ENCODE results near the gene VPS25.
A peak's percentile ranks its signal among the peaks of the same experiment; 100 is the strongest.
"Not testable (repeated sequence)": the region's sequence is repeated elsewhere in the genome, so short reads cannot be mapped to it uniquely, and the experiment has no call there.

The VPS25 gene

DNA sequence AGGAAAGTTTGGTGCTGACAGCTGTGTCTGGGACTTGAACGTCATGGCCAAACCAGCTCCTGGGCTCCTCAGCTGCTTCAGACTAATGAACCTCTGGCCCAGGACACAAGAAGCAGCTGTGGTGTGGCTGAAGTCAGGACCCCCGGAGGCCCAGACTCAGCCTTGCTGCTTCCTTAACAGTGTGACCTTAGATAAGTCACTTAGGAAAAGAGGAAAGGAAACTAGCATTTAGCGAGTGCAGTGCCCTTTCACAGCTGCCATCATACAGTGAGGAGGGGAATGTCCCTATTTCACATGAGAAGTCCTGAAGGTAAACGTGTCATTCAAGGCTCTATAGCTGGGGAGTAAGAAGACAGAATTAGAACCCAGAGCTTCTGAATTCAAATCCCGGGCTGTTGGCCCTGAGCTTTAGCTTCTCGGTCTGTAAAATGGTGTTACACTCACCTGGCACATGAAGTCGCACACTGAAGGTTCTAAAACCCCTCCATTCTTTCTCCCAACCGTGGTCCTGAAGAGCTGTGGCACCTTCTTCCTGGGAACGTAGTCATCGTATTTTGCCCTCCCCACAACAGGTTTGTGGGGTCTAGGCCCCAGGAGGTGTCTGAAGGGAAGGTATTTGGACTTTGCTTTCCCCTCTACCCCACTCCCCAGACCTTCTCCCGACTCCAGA, 13.1 kb upstream of the VPS25 start:
- peak overlapping the region; percentile 73 for H3K4me3 Mint-ChIP-seq
- no peak overlapping the region for H3K27ac Mint-ChIP-seq
- no peaks in the 10 kb centered on the region for H3K9me3 Mint-ChIP-seq
- peaks cover 40% of the 10 kb centered on the region for H3K27me3 Mint-ChIP-seq
- H3K4me1 Mint-ChIP-seq: peaks cover 3% of the 10 kb centered on the region
- H3K36me3 Mint-ChIP-seq: no peaks in the 10 kb centered on the region

DNA sequence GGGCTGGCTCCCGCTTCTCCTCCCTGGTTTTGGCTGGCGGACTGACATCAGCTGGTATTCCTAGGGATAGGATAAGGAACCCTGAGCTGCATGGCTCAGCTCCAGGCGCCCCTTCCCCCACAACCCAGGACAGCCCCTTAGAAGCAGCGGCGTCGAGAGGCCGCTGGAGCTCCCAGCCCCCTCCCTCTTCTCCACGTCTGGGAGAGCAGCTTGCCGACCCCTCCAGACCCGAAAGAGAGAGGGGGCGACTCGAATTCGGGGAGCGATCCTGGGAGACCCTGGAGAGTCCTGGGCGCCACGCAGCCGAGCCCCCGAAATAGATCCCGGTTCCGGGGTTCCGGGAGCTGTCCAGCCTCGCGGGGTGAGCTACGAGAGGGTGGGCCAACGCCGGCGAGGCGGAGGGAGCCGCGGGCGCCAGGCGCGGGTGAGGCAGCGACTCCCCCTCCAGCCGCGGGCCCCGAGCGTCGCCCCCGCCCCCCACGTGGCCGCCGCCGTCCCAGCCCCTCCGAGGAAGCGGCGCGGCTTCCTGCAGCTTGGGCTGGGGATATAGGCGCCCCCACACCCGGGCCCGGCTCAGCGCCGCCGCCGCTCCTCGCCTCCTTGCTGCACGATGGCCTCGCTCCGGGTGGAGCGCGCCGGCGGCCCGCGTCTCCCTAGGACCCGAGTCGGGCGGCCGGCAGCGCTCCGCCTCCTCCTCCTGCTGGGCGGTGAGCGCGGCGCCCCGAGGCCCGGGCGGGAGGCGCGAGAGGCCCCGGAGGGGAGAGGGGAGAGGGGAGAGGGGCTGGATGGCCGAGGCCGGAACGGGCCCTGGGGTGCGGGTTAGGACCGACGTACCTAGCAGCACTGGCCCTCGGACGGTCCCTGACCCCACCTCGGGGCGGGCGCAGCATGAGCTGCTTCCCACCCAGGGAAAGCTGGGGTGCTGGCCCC, 12.3 kb upstream of the VPS25 start, which contains the start of gene RAMP2:
RAMP2 (plus strand) TSS at position 576 of the 930 bp plus-strand sequence; CDS start at position 611, 35 bp downstream.
- H3K9me3 Mint-ChIP-seq: no peaks in the 10 kb centered on the region
- H3K4me3 Mint-ChIP-seq: peak within 1 kb of the TSS; percentile 73
- no peak within 1 kb of the TSS for H3K27ac Mint-ChIP-seq
- peaks cover 42% of the 10 kb centered on the region for H3K27me3 Mint-ChIP-seq
- H3K36me3 Mint-ChIP-seq: no peaks in the 10 kb centered on the region
- peaks cover 3% of the 10 kb centered on the region for H3K4me1 Mint-ChIP-seq

DNA sequence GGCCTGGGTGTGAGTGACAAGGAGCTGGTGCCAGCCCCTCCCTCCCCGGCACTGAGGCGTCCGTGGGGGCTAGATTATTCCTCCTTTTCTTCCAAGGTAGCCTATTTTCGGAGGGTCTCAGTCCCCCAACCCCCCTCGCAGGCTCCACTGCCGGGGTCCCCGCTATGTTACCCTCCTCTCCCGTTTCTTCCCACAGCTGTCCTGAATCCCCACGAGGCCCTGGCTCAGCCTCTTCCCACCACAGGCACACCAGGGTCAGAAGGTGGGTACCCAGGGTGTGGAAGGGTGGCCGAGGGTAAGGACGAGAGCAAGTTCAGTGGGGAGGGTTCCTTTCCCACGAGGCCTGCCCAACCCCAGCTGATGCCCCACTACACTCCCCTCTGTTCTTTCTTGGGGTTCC, 11.6 kb upstream of the VPS25 start:
- Mint-ChIP-seq H3K4me3 (peak overlapping the region; percentile 24), H3K27ac (no peak overlapping the region), H3K36me3 (no peaks in the 10 kb centered on the region), H3K4me1 (peaks cover 3% of the 10 kb centered on the region), H3K27me3 (peaks cover 37% of the 10 kb centered on the region), H3K9me3 (no peaks in the 10 kb centered on the region)

DNA sequence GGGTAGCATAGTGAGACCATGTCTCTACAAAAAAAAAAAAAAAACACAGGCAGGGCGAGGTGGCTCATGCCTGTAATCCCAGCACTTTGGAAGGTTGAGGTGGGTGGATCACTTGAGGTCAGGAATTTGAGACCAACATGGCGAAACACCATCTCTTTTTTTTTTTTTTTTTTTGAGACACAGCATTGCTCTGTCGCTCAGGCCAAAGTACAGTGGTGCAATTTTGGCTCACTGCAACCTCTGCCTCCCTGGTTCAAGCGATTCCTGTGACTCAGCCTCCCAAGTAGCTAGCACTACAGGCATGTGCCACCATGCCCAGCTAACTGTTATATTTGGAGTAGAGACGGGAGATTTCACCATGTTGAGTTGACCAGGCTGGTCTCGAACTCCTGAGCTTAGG, 7.1 kb upstream of the VPS25 start:
- Mint-ChIP-seq H3K27me3 (peaks cover 30% of the 10 kb centered on the region), H3K9me3 (no peaks in the 10 kb centered on the region), H3K27ac (no peak overlapping the region), H3K36me3 (no peaks in the 10 kb centered on the region), H3K4me1 (no peaks in the 10 kb centered on the region), H3K4me3 (no peak overlapping the region)

DNA sequence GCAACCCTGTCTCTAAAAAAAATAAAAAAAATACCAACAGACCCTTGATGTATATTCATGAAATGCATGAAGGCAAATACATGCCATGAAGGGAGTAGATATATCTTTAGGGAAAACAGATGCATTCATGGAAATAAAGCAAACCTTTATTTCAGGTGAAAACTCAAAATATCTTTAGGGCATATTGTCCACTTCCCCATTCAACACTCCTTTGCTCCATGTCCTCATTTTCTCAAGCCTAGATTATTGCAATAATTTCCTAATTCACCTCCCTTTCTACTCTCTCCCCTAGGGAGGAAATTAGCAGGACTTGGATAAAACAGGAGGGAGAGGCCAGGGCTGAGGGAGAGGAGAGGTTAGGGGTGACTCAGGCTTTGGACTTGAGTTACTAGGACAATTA, 5.7 kb upstream of the VPS25 start:
- Mint-ChIP-seq H3K9me3 (no peaks in the 10 kb centered on the region), H3K4me3 (no peak overlapping the region), H3K27me3 (peaks cover 21% of the 10 kb centered on the region), H3K4me1 (peaks cover 6% of the 10 kb centered on the region), H3K27ac (no peak overlapping the region), H3K36me3 (no peaks in the 10 kb centered on the region)

DNA sequence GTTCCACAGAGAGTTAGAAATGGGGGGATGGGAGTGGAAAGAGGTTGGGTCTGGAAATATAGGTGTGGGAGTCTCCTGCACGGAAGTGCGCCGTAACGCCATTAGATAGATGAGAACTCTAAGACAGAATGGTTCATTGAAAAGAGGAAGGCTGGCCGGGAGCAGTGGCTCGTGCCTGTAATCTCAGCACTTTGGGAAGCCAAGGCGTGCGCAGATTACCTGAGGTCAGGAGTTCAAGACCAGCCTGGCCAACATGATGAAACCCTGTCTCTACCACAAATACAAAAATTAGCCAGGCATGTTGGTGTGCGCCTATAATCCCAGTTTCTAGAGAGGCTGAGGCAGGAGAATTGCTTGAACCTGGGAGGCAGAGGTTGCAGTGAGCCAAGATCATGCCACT, 5.2 kb upstream of the VPS25 start:
- not testable (repeated sequence) for H3K9me3 Mint-ChIP-seq, H3K36me3 Mint-ChIP-seq, H3K4me1 Mint-ChIP-seq, H3K4me3 Mint-ChIP-seq, H3K27ac Mint-ChIP-seq
- peaks cover 17% of the 10 kb centered on the region for H3K27me3 Mint-ChIP-seq

DNA sequence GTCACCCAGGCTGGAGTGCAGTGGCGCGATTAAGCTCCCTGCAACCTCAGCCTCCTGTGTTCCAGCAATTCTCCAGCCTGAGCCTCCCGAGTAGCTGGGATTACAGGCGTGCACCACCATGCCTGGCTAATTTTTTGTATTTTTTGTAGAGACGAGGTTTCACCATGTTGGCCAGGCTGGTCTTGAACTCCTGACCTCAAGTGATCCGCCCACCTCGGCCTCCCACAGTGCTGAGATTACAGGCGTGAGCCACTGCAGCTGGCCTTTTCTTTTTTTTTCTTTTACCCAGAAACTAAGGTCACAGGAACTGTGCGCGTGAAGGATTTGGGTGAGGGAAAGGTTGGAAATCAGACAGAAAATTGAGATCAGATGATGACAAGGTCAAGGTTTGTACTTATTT, 3.3 kb upstream of the VPS25 start:
- H3K27me3 Mint-ChIP-seq, H3K4me3 Mint-ChIP-seq, H3K36me3 Mint-ChIP-seq, H3K27ac Mint-ChIP-seq, H3K9me3 Mint-ChIP-seq: not testable (repeated sequence)
- peaks cover 24% of the 10 kb centered on the region for H3K4me1 Mint-ChIP-seq

DNA sequence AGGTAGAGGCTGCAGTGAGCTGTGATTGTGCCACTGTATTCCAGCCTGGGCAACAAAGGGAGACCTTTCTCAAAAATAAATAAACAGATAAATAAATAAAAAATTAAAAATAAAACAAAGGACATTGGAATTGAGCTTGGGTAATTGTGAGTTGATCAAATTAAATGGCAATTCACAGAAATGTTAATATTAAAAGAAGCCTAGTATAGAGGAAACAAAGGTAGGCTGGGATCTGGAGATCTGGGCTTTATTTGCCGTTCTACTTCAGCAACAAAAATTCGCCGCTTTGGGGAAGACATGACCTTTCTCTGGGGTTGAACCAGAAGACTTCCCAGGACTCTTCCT, 332 bp upstream of the VPS25 start:
- Mint-ChIP-seq H3K4me1 (peaks cover 30% of the 10 kb centered on the region), H3K27me3 (no peaks in the 10 kb centered on the region), H3K36me3 (peaks cover 6% of the 10 kb centered on the region), H3K4me3 (peak overlapping the region; percentile 99), H3K27ac (peak overlapping the region; percentile 96), H3K9me3 (no peaks in the 10 kb centered on the region)

DNA sequence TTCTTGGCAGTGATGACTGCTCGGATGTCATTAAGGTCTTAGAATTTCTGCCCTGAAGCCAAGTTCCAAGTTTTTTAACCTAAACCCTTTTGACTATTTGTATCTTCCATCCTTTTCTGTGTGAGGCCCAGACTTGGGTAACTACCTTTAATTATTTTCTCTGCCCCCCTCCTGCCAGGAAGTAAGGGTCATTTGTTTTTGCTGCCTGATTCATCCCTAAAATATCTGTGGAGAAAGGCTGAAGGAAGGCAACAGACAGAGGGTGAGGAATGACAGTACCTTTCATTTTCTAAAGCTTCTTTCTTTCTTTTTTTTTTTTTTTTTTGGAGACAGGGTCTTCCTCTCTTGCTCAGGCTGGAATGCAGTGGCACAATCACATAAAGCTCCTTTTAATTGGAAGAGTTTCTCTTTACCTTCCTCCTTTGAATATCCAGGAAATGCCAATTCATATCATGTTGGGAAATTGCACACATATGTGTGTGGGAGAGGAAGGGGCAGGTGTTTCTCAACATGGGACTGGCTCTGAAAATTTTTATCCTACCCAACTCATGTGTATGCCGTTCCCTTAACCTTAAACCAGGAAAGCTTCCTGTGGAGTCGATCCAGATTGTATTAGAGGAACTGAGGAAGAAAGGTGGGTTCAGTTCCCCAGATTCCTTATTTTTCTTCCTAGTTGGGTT, 957 bp downstream of the VPS25 start:
- peaks cover 30% of the 10 kb centered on the region for H3K4me1 Mint-ChIP-seq
- peaks cover 7% of the 10 kb centered on the region for H3K36me3 Mint-ChIP-seq
- H3K4me3 Mint-ChIP-seq: peak overlapping the region; percentile 99
- H3K9me3 Mint-ChIP-seq: no peaks in the 10 kb centered on the region
- H3K27ac Mint-ChIP-seq: peak overlapping the region; percentile 96
- H3K27me3 Mint-ChIP-seq: no peaks in the 10 kb centered on the region

DNA sequence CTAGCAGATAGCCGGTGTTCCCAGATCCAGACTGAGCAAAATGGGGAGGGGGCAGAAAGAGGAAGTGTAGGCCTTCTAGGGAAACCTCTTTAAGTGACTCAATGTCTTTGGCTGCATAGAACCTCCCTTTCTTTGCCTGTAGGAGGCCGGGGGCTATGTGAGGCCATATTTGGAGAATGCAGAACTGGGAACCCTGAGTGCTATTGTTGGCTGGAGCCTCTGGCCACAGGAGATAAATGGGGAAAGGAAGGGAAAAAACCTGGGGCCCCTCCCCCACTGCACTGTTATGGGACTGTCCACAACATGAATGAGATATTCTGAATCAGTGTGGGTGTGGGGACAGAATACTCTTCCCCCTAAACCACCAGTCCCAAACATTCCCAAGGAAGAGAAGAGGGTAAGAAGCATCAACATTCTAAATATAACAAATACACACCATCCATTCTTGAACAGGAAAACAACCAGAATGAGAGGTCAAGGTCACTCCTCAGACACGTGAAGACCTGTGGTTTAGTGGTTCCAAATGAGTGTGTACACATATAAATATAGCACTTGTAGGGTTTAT, 2.4 kb downstream of the VPS25 start:
- H3K4me3 Mint-ChIP-seq: peak overlapping the region; percentile 99
- H3K36me3 Mint-ChIP-seq: peaks cover 12% of the 10 kb centered on the region

DNA sequence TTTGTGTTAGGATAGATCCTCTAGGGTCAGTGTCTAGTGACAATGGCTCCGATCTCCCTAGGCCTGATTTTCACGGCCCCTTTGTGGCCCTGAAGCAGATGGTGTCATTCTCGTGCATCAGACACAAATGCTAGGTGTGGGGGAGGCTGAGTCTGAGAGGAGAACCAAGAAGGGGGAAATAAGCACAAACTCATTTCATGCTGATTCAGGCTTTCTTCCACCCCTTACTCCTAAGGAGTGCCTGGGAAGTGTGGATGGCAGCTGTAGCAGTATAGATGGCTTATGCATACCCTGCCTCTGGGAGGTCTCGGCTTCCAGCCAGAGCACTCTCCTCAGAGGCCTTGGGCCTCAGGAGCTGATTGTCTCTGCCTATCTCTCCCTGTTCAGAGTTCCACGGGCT, 5.3 kb downstream of the VPS25 start:
- Mint-ChIP-seq H3K36me3 (peaks cover 12% of the 10 kb centered on the region), H3K4me3 (no peak overlapping the region), H3K27me3 (peaks cover 22% of the 10 kb centered on the region), H3K4me1 (peaks cover 29% of the 10 kb centered on the region), H3K9me3 (no peaks in the 10 kb centered on the region), H3K27ac (no peak overlapping the region)

More for the DNA sequence above, 2.4 kb downstream of the VPS25 start:
- peaks cover 2% of the 10 kb centered on the region for H3K27me3 Mint-ChIP-seq
- H3K27ac Mint-ChIP-seq: no peak overlapping the region
- no peaks in the 10 kb centered on the region for H3K9me3 Mint-ChIP-seq
- H3K4me1 Mint-ChIP-seq: peaks cover 35% of the 10 kb centered on the region

DNA sequence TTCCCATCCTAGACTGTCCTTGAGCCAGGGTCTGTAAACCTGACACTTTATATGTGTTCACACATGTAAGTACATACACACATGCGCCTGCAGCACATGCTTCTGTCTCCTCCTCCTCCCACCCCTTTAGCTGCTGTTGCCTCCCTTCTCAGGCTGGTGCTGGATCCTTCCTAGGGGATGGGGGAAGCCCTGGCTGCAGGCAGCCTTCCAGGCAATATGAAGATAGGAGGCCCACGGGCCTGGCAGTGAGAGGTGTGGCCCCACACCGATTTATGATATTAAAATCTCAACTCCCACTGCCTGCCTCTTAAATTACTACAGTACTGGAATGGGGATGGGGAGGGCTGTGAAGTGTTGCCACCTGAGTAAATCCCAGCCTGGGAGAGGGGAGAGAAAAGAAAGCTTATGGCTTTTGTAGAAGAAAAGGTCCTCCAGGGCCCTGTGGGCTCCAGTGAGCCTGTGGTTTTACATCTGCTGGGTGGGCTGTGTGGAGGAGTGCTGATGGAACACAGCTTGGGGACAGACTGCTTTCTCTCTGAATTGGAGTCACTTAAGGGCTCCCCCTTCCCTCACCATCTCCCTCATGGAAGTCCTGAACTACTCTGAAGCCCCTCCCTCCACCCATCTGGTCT, 6.2 kb downstream of the VPS25 start:
- no peak overlapping the region for H3K4me3 Mint-ChIP-seq
- no peaks in the 10 kb centered on the region for H3K9me3 Mint-ChIP-seq
- no peak overlapping the region for H3K27ac Mint-ChIP-seq
- peaks cover 27% of the 10 kb centered on the region for H3K27me3 Mint-ChIP-seq
- H3K4me1 Mint-ChIP-seq: peaks cover 29% of the 10 kb centered on the region
- H3K36me3 Mint-ChIP-seq: peaks cover 12% of the 10 kb centered on the region

DNA sequence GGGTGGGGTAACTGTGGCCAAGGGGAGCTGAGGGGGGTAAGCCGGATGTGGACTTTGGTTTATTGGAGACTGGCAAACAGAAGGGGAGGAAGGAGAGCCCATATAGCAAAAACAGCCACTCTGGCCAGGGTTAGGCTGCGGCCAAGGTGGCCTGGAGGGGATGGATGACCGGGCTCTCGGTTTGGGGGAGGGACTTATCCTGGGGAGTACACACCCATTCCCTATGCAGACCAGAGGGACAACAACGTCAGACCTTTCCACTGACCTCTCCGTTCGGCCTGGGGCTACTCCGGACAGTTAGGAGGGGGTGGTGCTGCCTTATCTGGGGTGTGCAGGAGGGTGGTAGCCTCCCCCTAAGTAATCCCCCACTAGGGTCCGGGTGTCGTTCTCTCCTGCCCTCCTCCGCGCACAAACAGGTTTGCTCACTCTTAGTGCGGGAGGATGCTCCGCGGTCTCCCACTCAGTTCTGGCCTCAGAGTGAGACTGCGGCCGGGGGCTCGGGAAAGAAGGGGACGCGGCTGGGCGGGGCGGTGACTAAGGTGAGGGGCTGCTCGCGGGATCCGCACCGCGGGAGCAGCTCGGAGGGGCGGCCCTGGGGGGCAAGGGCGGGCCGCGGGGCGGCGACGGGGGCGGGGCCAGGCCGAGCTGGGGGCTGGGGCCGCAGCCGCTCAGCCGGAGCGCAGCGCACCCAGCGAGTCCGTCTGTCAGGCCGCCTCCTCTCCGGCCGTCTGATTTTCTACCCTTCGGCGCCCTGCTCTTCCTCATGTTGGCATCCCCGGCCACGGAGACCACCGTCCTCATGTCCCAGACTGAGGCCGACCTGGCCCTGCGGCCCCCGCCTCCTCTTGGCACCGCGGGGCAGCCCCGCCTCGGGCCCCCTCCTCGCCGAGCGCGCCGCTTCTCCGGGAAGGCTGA, 6.9 kb downstream of the VPS25 start, which contains the start of gene WNK4:
WNK4 (plus strand) TSS at position 675 of the 915 bp plus-strand sequence; CDS start at position 764, 89 bp downstream.
- H3K27ac Mint-ChIP-seq: no peak within 1 kb of the TSS
- H3K27me3 Mint-ChIP-seq: peaks cover 32% of the 10 kb centered on the region
- H3K9me3 Mint-ChIP-seq: no peaks in the 10 kb centered on the region
- peaks cover 33% of the 10 kb centered on the region for H3K4me1 Mint-ChIP-seq
- H3K4me3 Mint-ChIP-seq: peak within 1 kb of the TSS; percentile 23
- H3K36me3 Mint-ChIP-seq: peaks cover 11% of the 10 kb centered on the region

DNA sequence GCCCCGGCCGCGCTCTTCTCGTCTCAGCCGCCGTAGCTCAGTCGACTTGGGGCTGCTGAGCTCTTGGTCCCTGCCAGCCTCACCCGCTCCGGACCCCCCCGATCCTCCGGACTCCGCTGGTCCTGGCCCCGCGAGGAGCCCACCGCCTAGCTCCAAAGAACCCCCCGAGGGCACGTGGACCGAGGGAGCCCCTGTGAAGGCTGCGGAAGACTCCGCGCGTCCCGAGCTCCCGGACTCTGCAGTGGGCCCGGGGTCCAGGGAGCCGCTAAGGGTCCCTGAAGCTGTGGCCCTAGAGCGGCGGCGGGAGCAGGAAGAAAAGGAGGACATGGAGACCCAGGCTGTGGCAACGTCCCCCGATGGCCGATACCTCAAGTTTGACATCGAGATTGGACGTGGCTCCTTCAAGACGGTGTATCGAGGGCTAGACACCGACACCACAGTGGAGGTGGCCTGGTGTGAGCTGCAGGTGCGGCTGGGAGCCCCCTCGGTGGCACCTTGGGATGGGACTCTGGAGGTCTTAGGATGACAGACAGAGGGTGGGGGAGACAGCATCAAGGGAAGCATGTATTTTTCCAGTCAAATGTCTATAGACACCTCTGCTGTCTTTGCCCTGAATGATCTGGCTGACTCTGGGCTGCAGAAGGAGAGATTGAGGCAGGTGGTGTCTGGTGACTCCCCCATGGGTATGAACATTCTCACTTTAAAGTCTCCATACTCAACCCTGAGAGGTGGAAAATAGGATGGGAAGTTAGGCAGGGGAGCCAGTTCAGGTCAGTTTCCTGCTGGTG, 7.8 kb downstream of the VPS25 start:
- Mint-ChIP-seq H3K4me1 (peaks cover 35% of the 10 kb centered on the region), H3K4me3 (peak overlapping the region; percentile 23), H3K36me3 (peaks cover 9% of the 10 kb centered on the region), H3K9me3 (no peaks in the 10 kb centered on the region), H3K27me3 (peaks cover 39% of the 10 kb centered on the region), H3K27ac (no peak overlapping the region)
